HL-60/S4 (cell line): Measurements from ENCODE around the gene SPRED3.
"Not testable (repeated sequence)": the region's sequence is repeated elsewhere in the genome, so short reads cannot be mapped to it uniquely, and the experiment has no call there.

ENCODE experiments used
- in situ Hi-C: fragments of 300-500 bp; cut with MboI; formaldehyde crosslinking; loops from 2 replicates; pipeline ENCODE4 v1.14.3; 2022; ENCODE audit warnings: low sequenced_read_pairs

Gene SPRED3

GRCh38 chr19:38412961-38413360 lies 24.5 kb downstream of the SPRED3 start:
- in situ Hi-C loops, result loop anchor here (25.0 kb wide), 1 partner anchor 524 kb away; the partner anchor contains the start of genes MRPS12 and SARS2

- in situ Hi-C loops, result loop anchor here (25.0 kb wide), 1 partner anchor 524 kb away; the partner anchor contains the start of genes MRPS12 and SARS2
Observed at GRCh38 chr19:38413416-38413815, 24.9 kb downstream of the SPRED3 start.

GRCh38 chr19:38417146-38417543 lies 28.6 kb downstream of the SPRED3 start:
- in situ Hi-C loops, result loop anchor here (25.0 kb wide), 1 partner anchor 520 kb away; the partner anchor contains the start of genes MRPS12 and SARS2

- in situ Hi-C loops, result loop anchor here (25.0 kb wide), 1 partner anchor 519 kb away; the partner anchor contains the start of genes MRPS12 and SARS2
Observed at GRCh38 chr19:38417544-38418506, 29.3 kb downstream of the SPRED3 start.

GRCh38 chr19:38420935-38421334 lies 32.4 kb downstream of the SPRED3 start:
- in situ Hi-C loops, result loop anchor here (25.0 kb wide), 1 partner anchor 516 kb away; the partner anchor contains the start of genes MRPS12 and SARS2

- in situ Hi-C loops, result loop anchor here (25.0 kb wide), 1 partner anchor 515 kb away; the partner anchor contains the start of genes MRPS12 and SARS2
Observed at GRCh38 chr19:38421856-38422255, 33.4 kb downstream of the SPRED3 start.

- in situ Hi-C loops, result loop anchor here (25.0 kb wide), 1 partner anchor 515 kb away; the partner anchor contains the start of genes MRPS12 and SARS2
Observed at GRCh38 chr19:38422438-38422837, 33.9 kb downstream of the SPRED3 start.

- in situ Hi-C loops, result loop anchor here (25.0 kb wide), 1 partner anchor 513 kb away; the partner anchor contains the start of genes MRPS12 and SARS2
Observed at GRCh38 chr19:38424272-38424671, 35.8 kb downstream of the SPRED3 start.

GRCh38 chr19:38425222-38425809 lies 36.8 kb downstream of the SPRED3 start:
- in situ Hi-C loops, result no loop called here

- in situ Hi-C loops, result no loop called here
Observed at GRCh38 chr19:38425810-38426466, 37.4 kb downstream of the SPRED3 start, which contains the start of gene RASGRP4. TSS of gene RASGRP4 (minus strand) at chr19:38426219. CDS start at chr19:38426091, 128 bp downstream.

- in situ Hi-C loops, result not testable (repeated sequence)
Observed at GRCh38 chr19:38427035-38427677, 38.7 kb downstream of the SPRED3 start.

- in situ Hi-C loops, result no loop called here
Observed at GRCh38 chr19:38429055-38429810, 40.7 kb downstream of the SPRED3 start.

GRCh38 chr19:38429811-38430156 lies 41.3 kb downstream of the SPRED3 start:
- in situ Hi-C loops, result no loop called here

- in situ Hi-C loops, result no loop called here
Observed at GRCh38 chr19:38430931-38431330, 42.4 kb downstream of the SPRED3 start.

- in situ Hi-C loops, result no loop called here
Observed at GRCh38 chr19:38433268-38433733, 44.8 kb downstream of the SPRED3 start, which contains the start of gene RYR1. TSS of gene RYR1 (plus strand) at chr19:38433691. CDS start at chr19:38433830, 139 bp downstream.

- in situ Hi-C loops, result no loop called here
Observed at GRCh38 chr19:38434549-38435051, 46.1 kb downstream of the SPRED3 start.

GRCh38 chr19:38437295-38437694 lies 48.8 kb downstream of the SPRED3 start:
- in situ Hi-C loops, result no loop called here

- in situ Hi-C loops, result no loop called here
Observed at GRCh38 chr19:38437917-38438316, 49.4 kb downstream of the SPRED3 start.

- in situ Hi-C loops, result no loop called here
Observed at GRCh38 chr19:38440592-38440991, 52.1 kb downstream of the SPRED3 start.
